ENCODE measurements around the gene IFT43. TPM values are rescaled to one million over a fixed set of nuclear protein-coding genes. Genes with fewer than 3 reads are reported as not detected.

Gene IFT43
- total and polyA plus RNA-seq, 10 of the 15 experiments (the other 5 are each of a cell fraction or from before 2014, with no cell fraction given) = 8.2 to 24.8 (median 14.0) TPM

- TF ChIP-seq USF1 (IDR thresholded peaks at IDR 0.05; ENCODE audit: borderline replicate concordance, extremely low read length, insufficient read depth, low read depth, low read length) = no peak
- no peak for TF ChIP-seq SUPT20H (IDR thresholded peaks at IDR 0.05; ENCODE audit: borderline replicate concordance, control insufficient read depth, low read depth, low read length)
- TF ChIP-seq SP1 (IDR thresholded peaks at IDR 0.05; ENCODE audit: low read depth, low read length) = no peak
- TF ChIP-seq GABPA (IDR thresholded peaks at IDR 0.05; ENCODE audit: low read depth) = no peak
- TF ChIP-seq EED (IDR thresholded peaks at IDR 0.05; ENCODE audit: low read depth) = no peak
- no peak for TF ChIP-seq HCFC1 (IDR thresholded peaks at IDR 0.05; ENCODE audit: low read length)
- TF ChIP-seq, protein P1, sequence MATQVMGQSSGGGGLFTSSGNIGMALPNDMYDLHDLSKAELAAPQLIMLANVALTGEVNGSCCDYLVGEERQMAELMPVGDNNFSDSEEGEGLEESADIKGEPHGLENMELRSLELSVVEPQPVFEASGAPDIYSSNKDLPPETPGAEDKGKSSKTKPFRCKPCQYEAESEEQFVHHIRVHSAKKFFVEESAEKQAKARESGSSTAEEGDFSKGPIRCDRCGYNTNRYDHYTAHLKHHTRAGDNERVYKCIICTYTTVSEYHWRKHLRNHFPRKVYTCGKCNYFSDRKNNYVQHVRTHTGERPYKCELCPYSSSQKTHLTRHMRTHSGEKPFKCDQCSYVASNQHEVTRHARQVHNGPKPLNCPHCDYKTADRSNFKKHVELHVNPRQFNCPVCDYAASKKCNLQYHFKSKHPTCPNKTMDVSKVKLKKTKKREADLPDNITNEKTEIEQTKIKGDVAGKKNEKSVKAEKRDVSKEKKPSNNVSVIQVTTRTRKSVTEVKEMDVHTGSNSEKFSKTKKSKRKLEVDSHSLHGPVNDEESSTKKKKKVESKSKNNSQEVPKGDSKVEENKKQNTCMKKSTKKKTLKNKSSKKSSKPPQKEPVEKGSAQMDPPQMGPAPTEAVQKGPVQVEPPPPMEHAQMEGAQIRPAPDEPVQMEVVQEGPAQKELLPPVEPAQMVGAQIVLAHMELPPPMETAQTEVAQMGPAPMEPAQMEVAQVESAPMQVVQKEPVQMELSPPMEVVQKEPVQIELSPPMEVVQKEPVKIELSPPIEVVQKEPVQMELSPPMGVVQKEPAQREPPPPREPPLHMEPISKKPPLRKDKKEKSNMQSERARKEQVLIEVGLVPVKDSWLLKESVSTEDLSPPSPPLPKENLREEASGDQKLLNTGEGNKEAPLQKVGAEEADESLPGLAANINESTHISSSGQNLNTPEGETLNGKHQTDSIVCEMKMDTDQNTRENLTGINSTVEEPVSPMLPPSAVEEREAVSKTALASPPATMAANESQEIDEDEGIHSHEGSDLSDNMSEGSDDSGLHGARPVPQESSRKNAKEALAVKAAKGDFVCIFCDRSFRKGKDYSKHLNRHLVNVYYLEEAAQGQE (IDR thresholded peaks at IDR 0.05; ENCODE audit: low read depth, low read length) = no peak
- no peak for TF ChIP-seq RELA (IDR thresholded peaks at IDR 0.05; ENCODE audit: borderline replicate concordance, partially characterized antibody)
- TF ChIP-seq IRF3 (IDR thresholded peaks at IDR 0.05) = no peak
- TF ChIP-seq ATF7 (IDR thresholded peaks at IDR 0.05; ENCODE audit: low read depth) = no peak
These were observed 72.4 kb downstream of the IFT43 start (continued) for GRCh38 chr14:76057914-76058313.
